HG03354 (cell line): Measurements from ENCODE around the gene SUSD5.
"Not testable (repeated sequence)": the region's sequence is repeated elsewhere in the genome, so short reads cannot be mapped to it uniquely, and the experiment has no call there.

Experiments
- ATAC-seq: cut with Tn5 transposase; IDR thresholded peaks from one replicate; pipeline ENCODE4 v1.9.1; 2021; ENCODE audit warnings: mild to moderate bottlenecking; ENCODE audit not compliant: unreplicated experiment, poor library complexity, severe bottlenecking

The SUSD5 gene

GRCh38 chr3:33202711-33203457 lies 15.7 kb downstream of the SUSD5 start:
- ATAC-seq: no peak

GRCh38 chr3:33201195-33201594 lies 17.4 kb downstream of the SUSD5 start:
- ATAC-seq: no peak

- ATAC-seq: no peak
Measured at GRCh38 chr3:33196538-33196937, 22.1 kb downstream of the SUSD5 start.

- ATAC-seq: no peak
Measured at GRCh38 chr3:33194303-33194702, 24.3 kb downstream of the SUSD5 start.

GRCh38 chr3:33187368-33187634 lies 31.3 kb downstream of the SUSD5 start:
- ATAC-seq: no peak

GRCh38 chr3:33186524-33187367 lies 31.9 kb downstream of the SUSD5 start:
- no peak for ATAC-seq

- ATAC-seq: no peak
Measured at GRCh38 chr3:33184863-33185262, 33.7 kb downstream of the SUSD5 start.

- ATAC-seq: not testable (repeated sequence)
Measured at GRCh38 chr3:33181641-33182040, 37.0 kb downstream of the SUSD5 start.

- ATAC-seq: no peak
Measured at GRCh38 chr3:33181229-33181628, 37.4 kb downstream of the SUSD5 start.

GRCh38 chr3:33179132-33179531 lies 39.5 kb downstream of the SUSD5 start:
- no peak for ATAC-seq

GRCh38 chr3:33174711-33175414 lies 43.7 kb downstream of the SUSD5 start:
- ATAC-seq: no peak

- no peak for ATAC-seq
Measured at GRCh38 chr3:33174095-33174494, 44.5 kb downstream of the SUSD5 start.

- ATAC-seq: no peak
Measured at GRCh38 chr3:33173672-33174071, 44.9 kb downstream of the SUSD5 start.

- no peak for ATAC-seq
Measured at GRCh38 chr3:33173103-33173502, 45.5 kb downstream of the SUSD5 start.

- no peak for ATAC-seq
Measured at GRCh38 chr3:33171580-33171979, 47.0 kb downstream of the SUSD5 start.

- no peak for ATAC-seq
Measured at GRCh38 chr3:33170531-33170930, 48.1 kb downstream of the SUSD5 start.

GRCh38 chr3:33167716-33168336 lies 50.8 kb downstream of the SUSD5 start:
- no peak for ATAC-seq

- no peak for ATAC-seq
Measured at GRCh38 chr3:33167284-33167683, 51.3 kb downstream of the SUSD5 start.

GRCh38 chr3:33166095-33166494 lies 52.5 kb downstream of the SUSD5 start:
- no peak for ATAC-seq

- no peak for ATAC-seq
Measured at GRCh38 chr3:33165372-33165771, 53.2 kb downstream of the SUSD5 start.
